Activated CD4-positive, alpha-beta T cell treated with anti-CD3 and anti-CD28 coated beads for 1 hour (primary cell): ENCODE measurements around the gene CKMT2.
"Not testable (repeated sequence)": the region's sequence is repeated elsewhere in the genome, so short reads cannot be mapped to it uniquely, and the experiment has no call there.

Experiments used
- DNase-seq: peaks from one replicate; pipeline ENCODE4 v3.0.0-alpha.2; 2020

CKMT2 gene

GRCh38 chr5:81253875-81254274, 20.8 kb downstream of the CKMT2 start:
- no peak for DNase-seq

GRCh38 chr5:81254886-81255559, 21.9 kb downstream of the CKMT2 start:
- DNase-seq, result no peak

- no peak for DNase-seq
Observed at GRCh38 chr5:81256766-81257165, 23.6 kb downstream of the CKMT2 start.

- not testable (repeated sequence) for DNase-seq
Observed at GRCh38 chr5:81262796-81263195, 29.7 kb downstream of the CKMT2 start.

- no peak for DNase-seq
Observed at GRCh38 chr5:81265101-81265500, 32.0 kb downstream of the CKMT2 start.

- DNase-seq, result no peak
Observed at GRCh38 chr5:81268521-81269196, 35.5 kb downstream of the CKMT2 start.

- no peak for DNase-seq
Observed at GRCh38 chr5:81269751-81270393, 36.8 kb downstream of the CKMT2 start.

GRCh38 chr5:81270394-81271027, 37.4 kb downstream of the CKMT2 start:
- DNase-seq, result not testable (repeated sequence)

- DNase-seq, result no peak
Observed at GRCh38 chr5:81283976-81284375, 50.9 kb downstream of the CKMT2 start.

- no peak for DNase-seq
Observed at GRCh38 chr5:81286059-81286617, 53.0 kb downstream of the CKMT2 start.

- no peak for DNase-seq
Observed at GRCh38 chr5:81288021-81288433, 54.9 kb downstream of the CKMT2 start.

GRCh38 chr5:81290146-81290545, 57.0 kb downstream of the CKMT2 start:
- no peak for DNase-seq

- DNase-seq, result no peak
Observed at GRCh38 chr5:81292130-81292529, 59.0 kb downstream of the CKMT2 start.

- DNase-seq, result not testable (repeated sequence)
Observed at GRCh38 chr5:81294021-81294420, 60.9 kb downstream of the CKMT2 start.

GRCh38 chr5:81297531-81297930, 64.4 kb downstream of the CKMT2 start:
- DNase-seq, result no peak

- DNase-seq, result no peak
Observed at GRCh38 chr5:81300921-81301270, 67.8 kb downstream of the CKMT2 start.

- DNase-seq, result peak; percentile 88
Observed at GRCh38 chr5:81301271-81302015, 68.3 kb downstream of the CKMT2 start, which contains the start of gene ZCCHC9. ZCCHC9 (plus strand) TSS chr5:81301587; CDS start chr5:81304758, 3,171 bp downstream.

- no peak for DNase-seq
Observed at GRCh38 chr5:81302596-81302995, 69.5 kb downstream of the CKMT2 start.

- no peak for DNase-seq
Observed at GRCh38 chr5:81303563-81303962, 70.4 kb downstream of the CKMT2 start.

- no peak for DNase-seq
Observed at GRCh38 chr5:81305785-81306184, 72.7 kb downstream of the CKMT2 start.

GRCh38 chr5:81308836-81309235, 75.7 kb downstream of the CKMT2 start:
- DNase-seq, result no peak

- no peak for DNase-seq
Observed at GRCh38 chr5:81310402-81311063, 77.4 kb downstream of the CKMT2 start.
